ENCODE measurements around the gene CSTF2T.
A peak's percentile ranks its signal among the peaks of the same experiment; 100 is the strongest.

The CSTF2T gene, protein sequence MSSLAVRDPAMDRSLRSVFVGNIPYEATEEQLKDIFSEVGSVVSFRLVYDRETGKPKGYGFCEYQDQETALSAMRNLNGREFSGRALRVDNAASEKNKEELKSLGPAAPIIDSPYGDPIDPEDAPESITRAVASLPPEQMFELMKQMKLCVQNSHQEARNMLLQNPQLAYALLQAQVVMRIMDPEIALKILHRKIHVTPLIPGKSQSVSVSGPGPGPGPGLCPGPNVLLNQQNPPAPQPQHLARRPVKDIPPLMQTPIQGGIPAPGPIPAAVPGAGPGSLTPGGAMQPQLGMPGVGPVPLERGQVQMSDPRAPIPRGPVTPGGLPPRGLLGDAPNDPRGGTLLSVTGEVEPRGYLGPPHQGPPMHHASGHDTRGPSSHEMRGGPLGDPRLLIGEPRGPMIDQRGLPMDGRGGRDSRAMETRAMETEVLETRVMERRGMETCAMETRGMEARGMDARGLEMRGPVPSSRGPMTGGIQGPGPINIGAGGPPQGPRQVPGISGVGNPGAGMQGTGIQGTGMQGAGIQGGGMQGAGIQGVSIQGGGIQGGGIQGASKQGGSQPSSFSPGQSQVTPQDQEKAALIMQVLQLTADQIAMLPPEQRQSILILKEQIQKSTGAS
- total RNA-seq: 43.5 to 87.5 (median 60.2) reads per million in 9 experiments

DNA sequence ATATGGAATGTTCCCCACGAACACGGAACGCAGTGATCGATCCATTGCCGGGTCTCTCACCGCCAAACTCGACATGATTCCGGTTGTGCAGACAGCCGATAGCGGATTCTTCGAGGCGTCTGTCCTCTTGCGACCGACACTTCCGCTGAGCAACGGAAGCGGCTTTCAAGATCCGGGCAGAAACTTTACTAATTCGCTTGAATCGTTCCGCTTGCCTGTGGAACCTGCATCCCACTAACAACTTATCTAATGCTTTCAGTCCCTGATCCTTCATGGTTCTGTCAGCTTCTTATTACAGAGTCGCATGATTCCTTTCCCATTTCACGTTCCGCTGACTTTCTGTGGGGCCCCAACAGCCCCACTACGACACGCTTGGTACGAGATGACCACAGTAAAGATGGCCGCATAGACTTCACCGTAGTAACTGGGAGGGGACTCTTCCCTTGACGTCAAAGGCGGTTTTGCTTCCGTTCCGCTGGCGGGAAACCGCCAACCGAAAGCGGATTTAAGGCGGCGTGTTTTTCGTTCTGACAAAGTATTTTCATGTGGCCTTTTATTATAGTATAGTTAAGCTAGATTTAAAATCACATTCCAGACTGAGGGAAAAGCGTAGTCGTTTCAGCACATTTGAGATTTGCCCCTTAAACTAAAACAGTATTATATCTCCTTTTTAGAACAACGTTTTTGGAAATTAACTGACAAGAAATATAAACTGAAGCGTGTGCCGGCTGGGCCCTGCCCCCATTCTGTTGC lies at the start of gene CSTF2T:
TSS of gene CSTF2T (minus strand) at position 121 of the 753 bp plus-strand sequence. CDS start at position 75, 46 bp downstream.
- Mint-ChIP-seq H3K36me3 (ENCODE audit: insufficient read depth) (peaks cover 19% of the 10 kb centered on the region), H3K4me3 (peak within 1 kb of the TSS; percentile 99), H3K27ac (peak within 1 kb of the TSS; percentile 100), H3K27me3 (no peaks in the 10 kb centered on the region), H3K9me3 (no peaks in the 10 kb centered on the region), H3K4me1 (ENCODE audit: low read depth in 2 of 2) (peaks cover 30 to 40% of the 10 kb centered on the region in 2 donors)
- peak; percentile 91 for ATAC-seq (replicated peaks)
- DNase-seq: peak; percentile 92 to 94 (median 94)

DNA sequence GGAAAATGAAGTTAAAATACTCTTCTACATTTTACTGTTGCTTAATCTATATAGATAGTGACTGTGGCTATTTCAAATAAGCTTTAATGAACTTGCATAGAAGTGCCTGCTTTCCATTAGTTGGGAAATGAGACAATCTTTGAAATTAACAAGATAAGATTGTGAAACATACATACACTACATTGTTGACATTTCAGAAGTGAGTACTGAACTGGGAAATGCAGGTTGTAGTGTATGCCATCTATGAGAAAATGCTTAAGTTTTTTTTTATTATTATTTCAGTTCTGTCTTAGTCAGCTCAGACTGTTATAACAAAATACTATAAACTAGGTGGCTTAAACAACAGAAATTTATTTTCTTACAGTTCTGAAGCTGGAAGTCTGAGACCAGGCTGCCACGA lies 49.6 kb upstream of the CSTF2T start:
- Mint-ChIP-seq H3K27me3 (no peaks in the 10 kb centered on the region), H3K4me3 (no peak overlapping the region), H3K27ac (no peak overlapping the region), H3K36me3 (ENCODE audit: insufficient read depth) (no peaks in the 10 kb centered on the region), H3K9me3 (no peaks in the 10 kb centered on the region), H3K4me1 (ENCODE audit: low read depth in 2 of 2) (no peaks in the 10 kb centered on the region)
- DNase-seq (no peak), ATAC-seq (replicated peaks) (no peak)

DNA sequence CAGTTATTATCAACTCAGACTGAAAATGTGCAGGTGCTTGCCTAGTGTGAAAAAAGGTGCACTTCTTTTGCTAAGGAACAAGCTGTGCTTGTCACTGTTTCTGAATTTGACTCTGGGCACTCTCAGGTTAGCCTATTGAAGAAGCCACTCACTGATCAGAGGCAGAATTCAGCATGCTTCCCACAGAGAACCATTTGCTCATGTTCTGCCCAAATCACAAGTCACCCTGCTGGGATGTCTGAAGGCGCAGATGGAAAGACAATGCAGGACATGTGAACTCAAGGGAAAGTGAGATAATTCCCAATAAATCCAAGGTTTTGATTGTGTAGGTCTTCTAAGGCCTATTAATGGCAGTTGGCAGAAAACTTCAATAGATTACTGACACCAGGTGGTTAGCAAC lies 47.8 kb upstream of the CSTF2T start:
- ATAC-seq (replicated peaks) (no peak), DNase-seq (no peak)
- no peaks in the 10 kb centered on the region for H3K36me3 Mint-ChIP-seq (ENCODE audit: insufficient read depth)
- no peaks in the 10 kb centered on the region for H3K9me3 Mint-ChIP-seq
- H3K27me3 Mint-ChIP-seq: peaks cover 0 to 7% of the 10 kb centered on the region in 2 donors
- H3K4me3 Mint-ChIP-seq: no peak overlapping the region
- H3K4me1 Mint-ChIP-seq (ENCODE audit: low read depth in 2 of 2): no peaks in the 10 kb centered on the region
- no peak overlapping the region for H3K27ac Mint-ChIP-seq

DNA sequence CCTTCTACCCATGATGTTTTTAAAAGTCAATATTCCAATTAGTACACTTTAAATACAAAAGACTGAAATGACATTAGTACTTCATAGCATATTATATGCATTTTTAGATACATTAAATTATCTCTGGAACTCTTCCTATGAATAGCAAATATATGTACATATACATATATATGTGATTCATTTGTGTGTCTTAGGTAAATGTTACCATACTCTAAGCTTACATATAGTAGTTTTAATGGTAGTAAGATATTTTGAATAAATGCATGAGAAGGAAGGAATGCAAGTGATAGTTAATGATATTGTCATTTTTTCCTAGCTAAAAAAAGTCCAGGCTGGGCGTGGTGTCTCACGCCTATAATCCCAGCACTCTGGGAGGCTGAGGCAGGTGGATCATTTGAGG lies 46.0 kb upstream of the CSTF2T start:
- Mint-ChIP-seq H3K27ac (no peak overlapping the region), H3K27me3 (peaks cover 0 to 10% of the 10 kb centered on the region in 2 donors), H3K36me3 (ENCODE audit: insufficient read depth) (no peaks in the 10 kb centered on the region), H3K4me1 (ENCODE audit: low read depth in 2 of 2) (no peaks in the 10 kb centered on the region), H3K9me3 (no peaks in the 10 kb centered on the region), H3K4me3 (no peak overlapping the region)
- no peak for ATAC-seq (replicated peaks)
- no peak for DNase-seq

GRCh38 chr10:51744235-51745000 lies 45.0 kb upstream of the CSTF2T start:
- H3K9me3 Mint-ChIP-seq: no peaks in the 10 kb centered on the region
- H3K36me3 Mint-ChIP-seq (ENCODE audit: insufficient read depth): no peaks in the 10 kb centered on the region
- no peaks in the 10 kb centered on the region for H3K4me1 Mint-ChIP-seq (ENCODE audit: low read depth in 2 of 2)
- DNase-seq (no peak), ATAC-seq (replicated peaks) (no peak)
- no peak overlapping the region for H3K4me3 Mint-ChIP-seq
- peaks cover 0 to 10% of the 10 kb centered on the region in 2 donors for H3K27me3 Mint-ChIP-seq
- no peak overlapping the region for H3K27ac Mint-ChIP-seq

DNA sequence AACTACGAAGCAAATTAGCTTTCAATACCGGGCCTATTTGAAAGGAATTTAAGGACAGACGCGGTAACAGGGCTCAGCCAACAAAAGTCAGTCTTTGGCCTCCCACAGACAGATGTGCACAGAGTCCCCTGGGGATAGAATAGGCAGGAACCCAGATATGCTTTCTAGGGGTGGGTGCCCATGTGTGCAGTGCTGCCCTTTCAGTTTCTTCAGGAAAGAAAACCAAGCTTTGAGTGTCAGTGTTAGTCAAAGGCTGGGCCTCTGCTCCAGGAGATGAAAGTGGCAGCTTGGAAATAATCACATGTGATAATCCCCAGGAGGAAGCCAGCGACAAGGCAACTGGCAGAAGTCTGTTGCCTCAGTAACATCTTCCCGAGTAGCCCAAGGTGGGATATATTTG lies 43.8 kb upstream of the CSTF2T start:
- Mint-ChIP-seq H3K4me3 (no peak overlapping the region), H3K36me3 (ENCODE audit: insufficient read depth) (no peaks in the 10 kb centered on the region), H3K27ac (no peak overlapping the region), H3K9me3 (no peaks in the 10 kb centered on the region), H3K27me3 (peaks cover 3 to 10% of the 10 kb centered on the region in 2 donors), H3K4me1 (ENCODE audit: low read depth in 2 of 2) (no peaks in the 10 kb centered on the region)
- no peak for ATAC-seq (replicated peaks)
- no peak for DNase-seq

- no peak overlapping the region for H3K4me3 Mint-ChIP-seq
- no peak overlapping the region for H3K27ac Mint-ChIP-seq
- H3K27me3 Mint-ChIP-seq: peaks cover 6 to 11% of the 10 kb centered on the region in 2 donors
- ATAC-seq (replicated peaks): no peak
- DNase-seq: no peak
- H3K9me3 Mint-ChIP-seq: no peaks in the 10 kb centered on the region
- no peaks in the 10 kb centered on the region for H3K36me3 Mint-ChIP-seq (ENCODE audit: insufficient read depth)
- no peaks in the 10 kb centered on the region for H3K4me1 Mint-ChIP-seq (ENCODE audit: low read depth in 2 of 2)
Measured at GRCh38 chr10:51733057-51733456, 33.7 kb upstream of the CSTF2T start.

DNA sequence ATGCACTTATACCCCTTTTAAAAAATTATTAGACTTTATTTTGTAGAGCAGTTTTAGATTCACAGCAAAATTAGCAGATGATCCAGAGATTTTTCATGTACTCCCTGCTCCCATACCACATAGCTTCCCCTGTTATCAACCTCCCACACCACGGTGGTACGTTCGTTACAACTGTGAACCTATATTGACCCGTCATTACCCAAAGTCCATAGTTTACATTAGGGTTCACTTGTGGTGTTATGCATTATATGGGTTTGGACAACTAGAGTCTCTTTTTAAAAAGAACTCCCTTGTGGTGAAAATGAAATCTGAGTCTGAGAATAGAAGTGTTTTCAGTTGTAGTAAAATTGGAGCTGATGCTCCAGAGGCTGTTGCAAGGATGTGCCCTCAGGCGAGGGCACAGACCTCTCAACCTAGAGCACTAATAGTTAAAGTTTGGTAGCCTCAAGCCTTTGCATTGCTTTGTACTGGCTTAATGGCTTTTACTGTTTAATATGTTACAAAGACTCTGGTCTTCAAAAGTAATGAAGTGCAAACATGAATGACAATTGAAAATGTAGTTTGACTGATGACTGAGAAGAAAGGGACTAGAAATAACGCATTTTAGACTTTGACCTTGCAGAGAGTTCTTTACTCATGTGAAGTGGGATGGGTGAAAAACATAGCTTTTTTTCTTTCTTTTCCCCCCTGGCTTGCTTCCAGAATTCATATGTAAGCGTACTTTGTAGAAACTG lies 30.6 kb upstream of the CSTF2T start:
- H3K36me3 Mint-ChIP-seq (ENCODE audit: insufficient read depth): no peaks in the 10 kb centered on the region
- no peaks in the 10 kb centered on the region for H3K4me1 Mint-ChIP-seq (ENCODE audit: low read depth in 2 of 2)
- no peak overlapping the region for H3K4me3 Mint-ChIP-seq
- ATAC-seq (replicated peaks): no peak
- no peak overlapping the region for H3K27ac Mint-ChIP-seq
- DNase-seq: no peak
- peaks cover 0 to 6% of the 10 kb centered on the region in 2 donors for H3K27me3 Mint-ChIP-seq
- no peaks in the 10 kb centered on the region for H3K9me3 Mint-ChIP-seq

- ATAC-seq (replicated peaks): no peak
- H3K27me3 Mint-ChIP-seq: peaks cover 7 to 8% of the 10 kb centered on the region in 2 donors
- H3K36me3 Mint-ChIP-seq (ENCODE audit: insufficient read depth): no peaks in the 10 kb centered on the region
- H3K27ac Mint-ChIP-seq: no peak overlapping the region
- H3K9me3 Mint-ChIP-seq: no peaks in the 10 kb centered on the region
- no peak for DNase-seq
- no peaks in the 10 kb centered on the region for H3K4me1 Mint-ChIP-seq (ENCODE audit: low read depth in 2 of 2)
- no peak overlapping the region for H3K4me3 Mint-ChIP-seq
Measured at GRCh38 chr10:51724038-51724437, 24.6 kb upstream of the CSTF2T start.

DNA sequence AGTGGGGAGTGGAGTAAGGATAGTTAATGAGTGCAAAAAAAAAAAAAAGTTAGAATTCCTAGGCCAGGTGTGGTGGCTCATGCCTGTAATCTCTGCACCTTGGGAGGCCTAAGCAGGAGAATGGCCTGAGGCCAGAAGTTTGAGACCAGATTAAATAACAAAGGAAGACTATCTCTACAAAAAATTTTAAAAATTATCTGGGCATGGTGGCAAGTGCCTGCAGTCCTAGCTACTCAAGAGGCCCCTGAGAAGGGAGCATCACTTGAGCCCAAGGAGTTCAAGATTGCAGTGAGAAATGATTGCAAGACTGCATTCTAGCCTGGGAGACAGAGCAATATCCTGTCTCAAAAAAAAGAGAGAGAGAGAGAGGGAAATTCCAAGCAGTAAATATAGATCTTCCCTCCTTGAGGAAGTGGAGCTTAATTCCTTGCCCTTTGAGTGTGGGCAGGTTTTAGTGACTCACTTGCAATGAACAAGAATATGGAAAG lies 19.5 kb upstream of the CSTF2T start:
- H3K9me3 Mint-ChIP-seq: no peaks in the 10 kb centered on the region
- H3K27ac Mint-ChIP-seq: no peak overlapping the region
- DNase-seq (no peak), ATAC-seq (replicated peaks) (no peak)
- peaks cover 40% of the 10 kb centered on the region in 2 donors for H3K27me3 Mint-ChIP-seq
- no peaks in the 10 kb centered on the region for H3K4me1 Mint-ChIP-seq (ENCODE audit: low read depth in 2 of 2)
- no peak overlapping the region for H3K4me3 Mint-ChIP-seq
- no peaks in the 10 kb centered on the region for H3K36me3 Mint-ChIP-seq (ENCODE audit: insufficient read depth)

GRCh38 chr10:51716981-51717380 lies 17.6 kb upstream of the CSTF2T start:
- Mint-ChIP-seq H3K4me1 (ENCODE audit: low read depth in 2 of 2) (no peaks in the 10 kb centered on the region), H3K27ac (no peak overlapping the region), H3K27me3 (peaks cover 34 to 40% of the 10 kb centered on the region in 2 donors), H3K9me3 (no peaks in the 10 kb centered on the region), H3K36me3 (ENCODE audit: insufficient read depth) (no peaks in the 10 kb centered on the region), H3K4me3 (no peak overlapping the region)
- DNase-seq (no peak), ATAC-seq (replicated peaks) (no peak)

DNA sequence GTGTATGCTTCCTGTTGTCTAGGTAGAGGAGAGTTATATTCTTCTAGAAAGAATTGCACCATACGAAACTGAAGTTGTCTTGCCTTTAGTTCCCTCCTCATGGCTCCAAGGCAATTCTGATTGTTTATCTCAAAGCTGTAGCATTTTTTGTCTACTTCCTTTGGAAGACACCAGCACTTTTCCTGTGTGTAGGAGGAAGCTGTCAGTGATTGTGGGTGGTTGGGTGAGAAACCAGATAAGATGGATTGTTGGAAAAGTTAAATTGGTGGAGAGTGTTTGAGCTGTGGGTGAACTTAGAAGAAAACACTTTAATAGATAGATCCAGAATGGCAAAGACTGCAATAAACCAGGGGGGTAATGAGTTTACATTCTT lies 12.1 kb upstream of the CSTF2T start:
- peaks cover 5 to 11% of the 10 kb centered on the region in 2 donors for H3K4me1 Mint-ChIP-seq (ENCODE audit: low read depth in 2 of 2)
- ATAC-seq (replicated peaks) (no peak), DNase-seq (no peak)
- H3K36me3 Mint-ChIP-seq (ENCODE audit: insufficient read depth): no peaks in the 10 kb centered on the region
- H3K9me3 Mint-ChIP-seq: no peaks in the 10 kb centered on the region
- H3K4me3 Mint-ChIP-seq: no peak overlapping the region
- peaks cover 10 to 14% of the 10 kb centered on the region in 2 donors for H3K27me3 Mint-ChIP-seq
- H3K27ac Mint-ChIP-seq: no peak overlapping the region
